GM18870 (cell line): Measurements from ENCODE around the gene SLC66A1.

ENCODE experiments used
- ATAC-seq: cut with Tn5 transposase; IDR thresholded peaks from one replicate; pipeline ENCODE4 v1.9.1; 2021; ENCODE audit warnings: moderate library complexity; ENCODE audit not compliant: unreplicated experiment

Gene SLC66A1

DNA sequence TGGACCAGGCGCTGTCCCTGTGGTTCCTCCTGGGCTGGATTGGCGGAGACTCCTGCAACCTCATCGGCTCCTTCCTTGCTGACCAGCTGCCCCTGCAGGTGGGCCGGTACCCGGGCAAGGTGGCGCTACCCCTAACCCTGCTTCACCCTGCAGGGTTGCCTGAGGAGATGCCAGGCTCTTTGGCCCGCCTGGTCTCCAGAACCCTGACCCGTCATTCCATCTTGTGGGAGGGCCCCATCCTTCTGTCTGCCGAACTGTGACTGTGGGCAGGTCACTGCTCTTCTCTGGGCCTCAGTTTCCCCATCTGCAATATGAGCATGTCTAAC lies 12.5 kb downstream of the SLC66A1 start:
- ATAC-seq: no peak

DNA sequence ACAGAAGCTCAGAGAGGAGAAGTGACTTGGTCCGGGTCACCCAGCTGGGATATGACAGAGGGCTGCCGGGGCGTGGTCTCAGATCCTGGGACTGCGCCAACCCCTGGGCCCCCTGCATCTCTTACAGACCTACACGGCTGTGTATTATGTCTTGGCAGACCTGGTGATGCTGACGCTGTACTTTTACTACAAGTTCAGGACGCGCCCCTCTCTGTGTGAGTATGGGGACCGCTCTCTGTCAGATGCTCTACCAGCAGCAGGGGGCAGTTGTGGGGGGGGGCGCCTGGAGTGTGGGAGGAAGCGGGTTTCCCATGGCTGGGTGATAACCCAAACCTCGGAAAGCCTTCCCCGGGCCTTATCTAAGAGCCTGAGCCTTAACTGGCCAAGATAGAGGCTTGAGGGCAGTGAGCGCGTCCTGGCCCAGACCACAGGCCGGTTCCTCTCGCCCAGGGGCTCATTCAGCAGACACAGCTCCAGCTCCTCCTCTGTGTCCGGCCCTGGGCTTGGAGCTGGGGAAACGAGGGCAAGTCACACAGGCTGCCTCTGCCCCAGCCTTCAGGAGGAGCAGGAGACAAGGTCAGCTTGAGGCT lies 13.3 kb downstream of the SLC66A1 start:
- ATAC-seq: no peak

DNA sequence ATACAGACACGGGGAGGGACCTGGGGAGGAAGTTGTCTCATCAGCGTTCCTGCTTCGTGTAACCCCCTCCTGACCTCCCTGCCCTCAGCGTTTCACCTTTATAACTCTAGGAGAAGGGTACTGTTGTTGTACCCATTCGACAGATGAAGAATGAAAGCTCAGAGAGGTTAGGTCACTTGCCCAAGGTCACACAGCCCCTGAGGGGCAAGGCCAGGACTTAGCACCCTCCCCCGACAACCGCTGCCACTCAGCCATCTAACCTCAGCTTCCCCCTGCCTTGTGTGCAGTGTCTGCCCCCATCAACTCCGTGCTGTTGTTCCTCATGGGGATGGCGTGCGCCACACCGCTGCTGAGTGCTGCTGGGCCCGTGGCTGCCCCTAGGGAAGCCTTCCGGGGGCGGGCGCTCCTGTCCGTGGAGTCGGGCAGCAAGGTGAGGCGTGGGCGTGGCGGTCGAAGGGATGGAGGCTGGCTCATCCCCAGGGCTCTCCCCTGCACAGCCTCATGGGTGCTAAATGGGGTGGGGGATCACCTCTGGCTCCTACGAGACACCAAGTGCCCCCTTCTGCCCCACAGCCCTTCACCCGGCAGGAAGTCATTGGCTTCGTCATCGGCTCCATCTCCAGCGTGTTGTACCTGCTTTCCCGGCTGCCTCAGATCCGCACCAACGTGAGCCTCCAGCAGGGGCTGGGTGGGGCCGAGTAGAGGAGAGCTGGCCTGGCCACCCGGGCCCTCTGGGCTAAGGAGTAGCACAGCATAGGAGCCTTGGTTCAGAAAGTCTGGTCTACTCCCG lies 14.0 kb downstream of the SLC66A1 start:
- ATAC-seq: no peak

DNA sequence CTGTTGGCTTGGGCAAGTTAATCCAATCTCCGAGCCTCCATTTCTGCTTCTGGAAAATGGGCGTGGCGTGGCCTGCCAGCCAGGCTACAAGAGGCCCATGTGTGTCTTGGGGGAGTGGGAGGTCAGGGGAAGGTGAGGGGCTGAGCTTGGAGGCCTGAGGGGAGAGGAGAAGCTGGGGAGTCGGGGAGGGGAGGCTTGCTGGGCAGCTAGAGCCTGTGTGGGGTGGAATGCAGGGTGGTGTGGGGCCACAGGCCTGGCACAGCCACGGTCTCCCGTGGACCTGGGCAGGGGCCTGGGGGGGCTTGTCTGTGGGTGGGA lies 14.6 kb downstream of the SLC66A1 start:
- ATAC-seq: no peak

DNA sequence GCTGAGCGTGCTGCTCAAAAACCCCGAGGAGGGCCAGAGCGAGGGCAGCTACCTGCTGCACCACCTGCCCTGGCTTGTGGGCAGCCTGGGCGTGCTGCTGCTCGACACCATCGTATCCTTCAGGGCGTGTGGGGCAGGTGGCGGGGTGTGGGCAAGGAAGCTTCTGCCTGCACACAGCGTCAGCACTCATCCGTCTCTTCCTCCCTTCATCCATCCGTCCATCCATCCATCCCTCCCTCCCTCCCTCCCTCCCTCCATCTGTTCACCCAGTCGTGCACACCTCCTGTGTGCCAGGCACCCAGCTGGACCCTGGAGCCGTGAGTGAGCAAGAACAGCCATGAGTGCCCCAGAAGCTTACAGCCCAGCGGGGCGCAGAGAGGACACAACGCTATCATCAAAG lies 15.2 kb downstream of the SLC66A1 start:
- no peak for ATAC-seq

DNA sequence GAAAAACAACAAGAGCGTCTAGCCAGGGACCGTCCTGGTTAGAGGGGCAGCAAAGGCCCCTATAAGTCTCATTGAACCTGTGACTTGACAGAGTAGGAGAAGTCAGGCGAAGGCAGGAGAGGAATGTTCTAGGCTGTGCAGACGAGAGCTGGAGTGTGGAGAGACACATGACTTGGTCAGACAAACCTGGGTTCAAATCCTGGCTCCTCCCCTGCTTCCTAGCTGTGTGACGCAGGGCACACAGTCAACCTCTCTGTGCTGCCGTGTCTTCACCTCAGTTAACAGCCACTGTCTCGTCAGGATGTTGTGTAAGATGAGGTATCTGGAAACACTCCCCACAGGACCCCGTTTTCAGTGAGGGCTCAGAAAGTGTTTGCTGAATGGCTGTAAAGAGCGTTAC lies 15.6 kb downstream of the SLC66A1 start:
- ATAC-seq: no peak

DNA sequence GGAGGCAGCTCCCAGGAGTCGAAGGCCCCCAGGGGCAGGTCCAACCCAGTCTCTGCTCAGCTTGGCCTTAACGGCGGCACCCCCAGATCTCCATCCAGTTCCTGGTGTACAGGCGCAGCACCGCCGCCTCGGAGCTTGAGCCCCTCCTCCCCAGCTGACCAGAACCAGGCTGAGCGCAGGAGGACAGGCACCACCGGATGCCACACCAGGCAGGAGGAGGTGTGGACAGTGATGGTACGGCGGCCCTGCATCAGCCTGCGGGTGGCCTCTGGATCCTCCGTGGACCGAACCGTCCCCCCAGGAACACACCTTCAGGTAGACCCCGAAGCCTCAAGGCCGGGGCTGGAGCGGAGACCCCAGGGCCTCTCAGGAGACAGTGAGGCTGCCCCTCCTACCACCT lies 16.4 kb downstream of the SLC66A1 start:
- ATAC-seq: no peak

DNA sequence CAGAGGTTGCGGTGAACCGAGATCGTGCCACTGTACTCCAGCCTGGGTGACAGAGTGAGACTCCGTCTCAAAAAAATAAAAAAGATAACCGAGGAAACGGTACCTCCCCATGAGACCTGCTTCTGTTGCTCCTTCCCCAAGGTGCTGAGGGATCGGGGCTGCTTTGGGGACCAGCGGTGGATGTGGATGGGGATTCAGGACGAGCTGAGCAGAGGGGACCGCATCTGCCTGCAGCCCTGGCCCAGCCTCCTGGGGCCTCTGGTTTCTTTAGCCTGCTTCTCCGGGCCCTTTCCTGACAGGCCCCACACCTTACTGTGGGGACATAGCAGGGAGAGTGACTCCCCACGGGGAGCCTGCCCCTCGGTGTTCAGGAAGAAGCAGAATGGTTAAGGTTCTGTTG lies 17.1 kb downstream of the SLC66A1 start:
- ATAC-seq: no peak

DNA sequence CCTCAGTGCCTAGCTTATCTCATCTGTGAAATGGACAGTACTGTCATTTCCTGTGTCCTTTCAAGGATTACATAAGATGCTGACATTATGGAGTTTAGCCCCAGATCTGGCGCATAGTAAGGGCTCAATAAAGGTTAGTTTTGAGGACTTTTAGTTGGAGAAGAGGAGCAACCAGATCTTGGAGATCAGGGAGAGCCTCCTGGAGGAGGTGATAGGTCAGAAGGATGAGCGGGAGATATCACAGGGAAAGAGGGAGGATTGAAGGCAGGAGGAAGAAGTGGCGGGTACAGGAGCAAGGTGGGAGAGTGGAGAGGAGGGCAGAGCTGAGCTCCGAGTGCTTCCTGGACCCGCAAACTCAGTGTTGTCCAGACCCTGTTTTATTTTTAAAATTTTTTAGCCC lies 17.5 kb downstream of the SLC66A1 start:
- ATAC-seq: no peak

DNA sequence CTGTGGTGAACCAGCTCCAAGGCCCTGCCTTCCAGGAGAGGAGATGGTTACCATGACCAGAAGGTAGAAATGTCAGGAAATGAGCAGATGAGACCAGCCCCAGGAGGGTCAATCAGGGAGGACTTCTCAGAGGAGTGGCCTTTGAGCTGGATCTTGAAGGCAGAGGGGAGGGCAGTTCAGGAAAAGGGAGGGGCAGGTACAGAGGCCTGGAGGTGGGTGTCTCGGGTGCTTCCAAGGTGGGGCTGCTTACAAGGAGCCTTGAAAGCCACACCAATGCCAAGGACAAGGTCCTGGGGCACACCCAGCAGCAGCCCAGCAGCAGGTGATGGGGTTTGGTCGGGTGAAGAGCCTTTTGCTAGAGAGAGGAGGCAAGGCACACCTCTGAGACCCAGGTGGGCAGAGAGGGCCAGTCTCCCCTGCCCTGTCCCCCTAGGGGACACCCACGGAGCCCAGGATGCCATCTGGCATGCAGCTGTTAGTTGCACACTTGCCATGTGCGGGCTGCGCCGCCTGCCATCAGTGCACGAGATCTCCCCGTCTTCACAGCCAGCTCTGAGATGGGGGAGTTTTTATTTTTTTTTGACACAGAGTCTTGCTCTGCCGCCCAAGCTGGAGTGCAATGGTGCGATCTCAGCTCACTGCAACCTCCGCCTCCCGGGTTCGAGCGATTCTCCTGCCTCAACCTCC lies 18.5 kb downstream of the SLC66A1 start:
- ATAC-seq: no peak

DNA sequence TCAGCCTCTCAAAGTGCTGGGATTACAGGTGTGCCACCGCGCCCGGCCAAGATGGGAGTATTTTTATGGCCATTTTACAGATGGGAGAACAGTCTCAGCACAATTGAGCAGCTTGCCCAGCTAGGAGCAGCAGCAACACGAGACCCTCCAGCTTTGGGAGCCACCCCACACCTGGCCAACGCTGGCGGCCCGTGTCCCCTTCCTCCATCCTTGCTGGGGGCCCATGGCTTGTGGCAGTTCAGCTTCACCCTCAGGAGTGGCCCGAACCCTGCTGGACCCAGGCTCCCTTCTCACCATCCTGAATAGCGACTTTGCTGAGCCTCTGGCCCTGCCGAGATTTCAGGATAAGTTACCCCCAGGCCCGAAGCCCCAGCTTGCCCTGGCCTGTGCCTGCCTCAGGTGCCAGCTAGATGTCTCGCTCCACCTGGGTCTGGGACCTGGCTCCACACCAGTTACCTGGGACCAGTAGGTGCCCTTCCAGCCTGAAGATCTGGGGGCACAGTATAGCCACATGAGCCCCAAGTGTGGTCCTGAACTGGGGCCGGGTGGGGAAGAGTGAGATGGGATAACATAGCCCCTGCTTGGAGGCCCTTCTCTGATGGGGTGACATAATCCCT lies 19.2 kb downstream of the SLC66A1 start:
- no peak for ATAC-seq

DNA sequence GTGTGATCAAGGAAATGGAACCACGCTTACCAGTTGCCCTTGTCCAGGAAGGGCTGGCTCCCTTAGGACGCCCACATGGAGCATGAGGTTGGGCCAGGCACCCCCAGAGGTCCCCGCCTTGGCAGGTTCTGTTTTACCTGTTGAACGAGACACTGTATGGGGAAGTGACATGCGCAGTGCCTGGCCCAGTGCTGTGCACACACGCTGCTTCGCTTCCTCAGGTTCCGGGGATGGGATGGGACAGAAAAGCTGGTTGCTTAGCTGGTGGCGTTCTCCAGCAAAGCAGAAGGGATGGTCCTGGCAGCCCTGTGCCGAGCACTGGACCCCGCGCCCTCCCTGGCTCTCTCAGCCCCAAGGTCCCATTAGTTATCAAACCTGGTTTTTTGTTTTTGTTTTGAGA lies 20.7 kb downstream of the SLC66A1 start:
- ATAC-seq: no peak

DNA sequence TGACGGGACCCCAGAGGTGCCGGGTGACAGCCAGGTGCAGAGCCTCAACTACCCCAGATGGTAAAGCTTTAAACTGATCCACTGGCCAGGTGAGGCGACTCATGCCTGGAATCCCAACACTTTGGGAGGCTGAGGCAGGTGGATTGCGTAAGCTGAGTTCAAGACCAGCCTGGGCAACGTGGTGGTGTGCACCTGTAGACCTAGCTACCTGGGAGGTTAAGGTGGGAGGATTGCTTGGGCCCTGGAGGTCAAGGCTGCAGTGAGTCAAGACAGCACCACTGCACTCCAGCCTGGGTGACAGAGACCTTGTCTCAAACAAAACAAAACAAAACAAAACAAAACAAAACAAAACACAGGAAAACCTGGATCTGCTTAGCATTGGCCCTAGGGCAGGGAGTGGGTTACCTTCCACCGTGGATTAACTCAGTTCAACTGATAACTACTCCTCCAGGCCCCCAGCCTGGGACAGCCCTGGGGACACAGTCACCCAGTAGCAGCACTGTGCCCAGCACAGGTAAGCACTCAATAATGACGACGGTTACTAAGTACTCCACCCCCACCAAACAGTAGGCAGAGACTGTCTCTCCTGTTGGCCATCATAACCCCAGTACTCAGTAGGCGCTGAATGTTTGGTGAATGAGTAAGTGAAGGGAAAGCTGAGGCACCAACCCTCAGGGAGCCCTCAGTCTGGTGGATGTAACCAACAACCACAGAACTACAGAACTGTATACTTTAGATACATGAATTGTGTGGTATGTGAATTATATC lies 21.6 kb downstream of the SLC66A1 start:
- no peak for ATAC-seq

DNA sequence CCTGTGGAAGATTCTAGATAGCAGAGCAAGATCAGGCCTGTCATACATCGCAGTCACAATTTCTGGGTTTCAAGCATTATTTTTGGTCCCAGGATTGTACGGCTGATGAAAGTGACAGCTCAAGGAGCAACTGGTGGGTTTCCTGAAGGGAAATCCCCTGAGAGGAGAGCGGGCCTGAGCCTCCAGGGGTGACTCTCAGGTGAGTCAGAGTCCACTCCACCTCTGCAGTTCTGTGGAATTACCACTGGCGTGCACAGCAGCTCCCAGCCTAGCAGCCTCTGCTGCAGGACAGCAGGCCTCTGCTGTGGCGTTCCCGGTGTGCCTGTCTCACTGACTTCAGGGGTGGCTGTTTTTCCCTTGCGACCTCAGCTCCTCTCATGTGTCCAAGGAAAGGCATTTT lies 24.4 kb downstream of the SLC66A1 start:
- ATAC-seq: no peak

DNA sequence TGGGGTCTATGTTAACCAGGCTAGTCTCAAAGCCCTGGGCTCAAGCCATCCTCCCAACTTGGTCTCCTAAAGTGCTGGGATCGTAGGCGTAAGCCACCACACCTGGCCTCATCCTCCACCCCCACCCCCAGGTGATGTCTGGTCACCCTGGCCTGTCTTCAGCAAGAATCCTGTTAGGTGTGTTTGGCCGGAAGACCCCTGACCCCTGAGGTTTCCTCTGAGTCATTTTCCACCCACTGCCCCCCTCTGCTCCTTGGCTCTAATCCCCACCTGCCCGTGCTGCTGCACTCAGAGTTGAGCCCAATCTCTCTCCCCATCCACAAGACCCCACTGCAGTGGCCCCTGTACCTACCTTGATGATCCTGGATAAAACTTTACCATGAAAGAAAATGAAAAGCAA lies 25.2 kb downstream of the SLC66A1 start:
- no peak for ATAC-seq

DNA sequence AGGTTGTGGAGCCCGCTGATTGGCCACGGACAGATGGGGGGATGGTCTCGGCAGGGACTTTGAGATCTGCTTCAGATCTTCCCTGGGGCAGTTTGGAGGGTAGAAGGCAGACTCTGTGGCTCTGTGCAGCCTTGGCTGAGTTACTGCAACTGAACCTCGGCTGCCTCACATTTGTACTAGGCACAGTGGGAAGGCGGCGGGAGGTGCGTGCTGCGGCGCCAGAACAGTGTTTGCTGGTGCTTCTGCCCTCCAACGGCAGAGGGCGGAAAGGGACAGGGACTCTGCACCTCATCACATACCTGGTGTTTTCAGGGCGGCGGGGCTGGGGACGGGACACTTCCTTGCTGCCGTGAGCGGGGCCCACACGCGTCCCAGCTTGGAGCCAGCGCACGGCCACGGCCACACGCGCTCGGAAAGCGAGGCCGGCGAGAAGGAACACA lies 26.2 kb downstream of the SLC66A1 start:
- no peak for ATAC-seq

DNA sequence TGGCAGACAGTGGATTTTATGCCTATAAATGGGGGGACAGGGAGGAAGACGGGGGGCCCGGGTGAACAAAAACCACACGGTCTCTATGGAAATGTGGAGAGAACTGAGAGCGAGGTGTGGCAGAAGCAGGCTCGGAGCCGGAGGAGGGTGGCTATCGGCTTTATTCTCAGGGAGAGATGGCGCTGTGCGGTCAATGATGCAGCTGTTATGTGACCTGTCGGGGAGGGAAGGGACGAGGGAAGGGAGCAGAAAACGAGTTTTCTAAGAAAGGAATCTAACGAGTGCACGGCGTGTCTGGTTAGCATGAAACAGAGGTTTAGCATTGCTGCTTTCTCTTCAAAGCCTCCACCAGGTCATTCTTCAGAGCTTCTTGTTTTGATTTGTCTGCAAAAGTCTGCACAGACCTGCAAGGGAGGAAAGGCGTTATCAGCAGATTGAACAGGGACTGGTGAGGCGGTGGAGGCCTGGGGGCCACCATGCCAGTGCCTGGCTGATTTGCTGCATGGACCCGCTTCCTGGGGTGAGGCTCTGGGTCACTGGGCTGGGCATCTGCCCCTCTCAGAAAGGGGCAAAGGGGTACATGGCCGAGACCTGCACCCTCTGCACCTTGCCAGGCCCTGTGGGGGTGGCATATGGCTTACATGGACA lies 27.2 kb downstream of the SLC66A1 start:
- ATAC-seq: no peak

DNA sequence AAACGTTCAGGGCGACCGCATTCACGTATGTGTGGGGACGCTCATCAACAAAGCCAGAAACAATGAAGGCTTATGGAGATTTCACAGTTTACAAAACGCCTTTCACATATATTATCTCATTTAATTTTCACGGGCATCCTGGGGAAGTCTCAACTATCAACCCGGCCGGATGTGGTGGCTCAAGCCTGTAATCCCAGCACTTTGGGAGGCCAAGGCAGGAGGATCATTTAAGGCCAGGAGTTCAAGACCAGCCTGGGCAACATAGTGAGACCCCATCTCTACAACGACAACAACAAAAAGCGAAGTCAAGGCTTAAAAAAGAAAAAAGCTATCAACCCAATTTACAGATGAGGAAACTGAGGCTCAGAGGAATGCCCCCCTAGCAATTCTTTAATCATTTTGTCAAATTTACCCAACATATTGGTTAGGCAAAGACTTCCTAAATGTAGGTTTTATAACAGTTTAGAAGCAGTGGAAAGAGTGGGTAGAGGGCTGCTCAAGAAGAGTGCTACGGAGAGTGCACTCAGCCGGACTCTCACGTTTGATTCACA lies 28.3 kb downstream of the SLC66A1 start:
- ATAC-seq: no peak

DNA sequence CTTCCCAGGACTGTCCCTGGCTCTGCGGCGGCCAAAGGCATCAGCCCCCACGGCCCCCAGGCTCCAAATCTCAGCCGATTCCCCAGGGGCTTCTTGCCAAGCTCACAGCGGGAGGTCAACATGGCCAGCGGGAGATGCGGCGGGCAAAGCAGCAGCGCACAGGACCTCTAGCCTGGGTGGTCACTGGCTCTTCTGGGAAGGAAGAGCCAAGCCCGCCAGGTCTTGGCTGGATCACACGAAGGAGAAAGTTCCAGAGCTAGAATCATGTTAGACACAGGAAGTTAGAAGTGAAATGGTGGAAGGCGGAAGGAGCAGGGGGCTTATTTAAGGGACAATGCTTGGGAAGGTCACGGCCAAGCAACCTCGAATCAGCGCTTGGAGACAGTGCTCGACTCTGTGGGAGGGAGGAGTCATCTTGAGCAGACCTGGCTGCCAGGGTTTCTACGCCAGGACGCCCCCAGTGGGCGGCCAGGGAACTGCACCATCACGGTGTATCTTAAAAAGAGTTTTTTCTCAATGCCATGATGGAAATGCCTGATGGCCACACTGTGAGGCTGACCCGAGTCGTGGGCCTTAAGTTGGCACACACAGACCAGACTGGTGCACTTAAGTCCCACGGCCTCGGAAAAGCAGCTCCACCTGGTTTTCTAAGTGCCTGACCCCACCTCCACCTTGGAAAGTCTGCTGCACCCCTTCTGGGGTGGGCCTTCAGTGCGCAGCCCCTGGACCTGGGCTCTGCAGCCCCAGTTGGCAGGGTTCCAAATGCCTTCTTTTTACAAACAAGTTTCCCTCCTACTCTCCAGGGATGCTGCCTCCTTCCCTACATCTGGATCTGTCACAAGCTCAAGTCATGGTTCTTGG lies 29.3 kb downstream of the SLC66A1 start:
- ATAC-seq: no peak
